ENCODE results near the gene AP1S1. TPM values are rescaled to one million over a fixed set of nuclear protein-coding genes. Genes with fewer than 3 reads are reported as not detected.

AP1S1 gene
- total and polyA plus RNA-seq, 9 of the 15 experiments (the other 6 are each of a cell fraction or from before 2014, with no cell fraction given): 4.4 to 149 (median 89.4) TPM

DNA sequence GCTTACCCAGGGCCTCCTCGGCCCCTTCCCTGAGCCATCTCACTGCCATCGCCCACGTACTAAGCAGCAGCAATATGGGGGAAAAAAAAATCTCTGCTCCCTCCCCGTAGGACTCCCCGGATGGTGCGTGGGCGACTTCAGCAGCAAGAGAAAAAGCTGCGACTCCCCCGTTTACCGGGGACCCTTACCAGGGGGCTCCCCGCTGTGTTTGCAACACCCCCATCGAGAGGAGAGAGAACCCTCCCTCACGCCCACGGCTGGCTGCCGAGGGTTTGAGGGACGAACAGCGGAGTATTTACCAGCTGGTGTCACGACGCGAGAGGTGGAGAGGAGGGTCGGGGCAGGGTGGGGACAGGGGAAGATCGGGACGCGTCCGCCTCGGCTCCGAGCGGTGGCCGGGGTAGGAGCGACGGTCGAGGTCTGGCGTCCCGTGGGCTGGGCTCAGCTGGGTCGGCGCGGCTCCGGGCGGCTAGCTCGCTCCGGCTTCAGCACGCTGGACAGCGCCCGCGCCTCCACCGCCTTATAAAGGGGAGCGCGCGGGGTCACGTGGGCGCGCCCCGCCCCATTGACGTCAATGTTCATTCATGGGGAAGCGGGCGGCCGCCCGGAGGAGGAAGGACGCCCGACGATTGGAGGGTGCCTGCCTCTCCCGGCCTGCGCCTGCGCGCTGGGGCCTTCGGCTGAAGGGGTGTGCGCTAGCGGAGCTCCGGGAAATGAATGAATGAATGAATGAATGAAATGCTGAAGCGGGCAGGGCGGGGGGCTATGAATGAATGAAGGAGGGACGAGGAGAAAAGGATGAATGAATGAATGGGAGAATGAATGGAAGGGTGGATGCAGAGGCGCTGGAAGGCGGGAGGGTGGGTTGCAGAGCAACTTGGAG is 11.0 kb downstream of the AP1S1 start, which contains the start of gene VGF (continued):
- TF ChIP-seq YY1 (IDR thresholded peaks at IDR 0.05; ENCODE audit: borderline replicate concordance in 1 of 3, control insufficient read depth in 1 of 3, extremely low read depth in 1 of 3, insufficient read depth in 3 of 3, insufficient read length in 1 of 3, insufficient replicate concordance in 2 of 3, low read depth in 1 of 3, low read length in 2 of 3) (peak in 1 of 3 experiments; percentile 69), ELF1 (tag; IDR thresholded peaks at IDR 0.05) (peak; percentile 53; the same call in 1 of the 2 replicates), IRF2 (CRISPR knock-in tag; IDR thresholded peaks at IDR 0.05) (peak; percentile 85; the same call in 1 of the 2 replicates), WHSC1 (IDR thresholded peaks at IDR 0.05; ENCODE audit: low read length) (no peak), THRAP3 (IDR thresholded peaks at IDR 0.05; ENCODE audit: borderline replicate concordance) (no peak), HDAC2 (IDR thresholded peaks at IDR 0.05) (peak; percentile 70; the same call in 1 of the 2 replicates), PTBP1 (IDR thresholded peaks at IDR 0.05; ENCODE audit: low read depth, low read length) (no peak), ETV5 (CRISPR knock-in tag; IDR thresholded peaks at IDR 0.05; ENCODE audit: low read depth) (peak; percentile 86), TBL1XR1 (IDR thresholded peaks at IDR 0.05; ENCODE audit: low read length in 2 of 2) (peak in 1 of 2 experiments; percentile 57; a peak in 2 of 4 replicates), ZNF143 (CRISPR knock-in tag; IDR thresholded peaks at IDR 0.05) (no peak), ATF1 (CRISPR knock-in tag; IDR thresholded peaks at IDR 0.05) (peak; percentile 44), ATF1 (tag; IDR thresholded peaks at IDR 0.05) (peak; percentile 94), SAFB2 (IDR thresholded peaks at IDR 0.05; ENCODE audit: borderline replicate concordance, low read depth, low read length, severe bottlenecking) (no peak), TARDBP (IDR thresholded peaks at IDR 0.05) (no peak), ZNF175 (CRISPR knock-in tag; IDR thresholded peaks at IDR 0.05; ENCODE audit: low read depth) (peak; percentile 49; the same call in 1 of the 2 replicates), PHF8 (IDR thresholded peaks at IDR 0.05; ENCODE audit: borderline replicate concordance, low read length) (no peak)
- TF ChIP-seq, protein P1, sequence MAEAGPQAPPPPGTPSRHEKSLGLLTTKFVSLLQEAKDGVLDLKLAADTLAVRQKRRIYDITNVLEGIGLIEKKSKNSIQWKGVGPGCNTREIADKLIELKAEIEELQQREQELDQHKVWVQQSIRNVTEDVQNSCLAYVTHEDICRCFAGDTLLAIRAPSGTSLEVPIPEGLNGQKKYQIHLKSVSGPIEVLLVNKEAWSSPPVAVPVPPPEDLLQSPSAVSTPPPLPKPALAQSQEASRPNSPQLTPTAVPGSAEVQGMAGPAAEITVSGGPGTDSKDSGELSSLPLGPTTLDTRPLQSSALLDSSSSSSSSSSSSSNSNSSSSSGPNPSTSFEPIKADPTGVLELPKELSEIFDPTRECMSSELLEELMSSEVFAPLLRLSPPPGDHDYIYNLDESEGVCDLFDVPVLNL (CRISPR knock-in tag; IDR thresholded peaks at IDR 0.05; ENCODE audit: low read depth): peak; percentile 92
- TF ChIP-seq, protein P2, sequence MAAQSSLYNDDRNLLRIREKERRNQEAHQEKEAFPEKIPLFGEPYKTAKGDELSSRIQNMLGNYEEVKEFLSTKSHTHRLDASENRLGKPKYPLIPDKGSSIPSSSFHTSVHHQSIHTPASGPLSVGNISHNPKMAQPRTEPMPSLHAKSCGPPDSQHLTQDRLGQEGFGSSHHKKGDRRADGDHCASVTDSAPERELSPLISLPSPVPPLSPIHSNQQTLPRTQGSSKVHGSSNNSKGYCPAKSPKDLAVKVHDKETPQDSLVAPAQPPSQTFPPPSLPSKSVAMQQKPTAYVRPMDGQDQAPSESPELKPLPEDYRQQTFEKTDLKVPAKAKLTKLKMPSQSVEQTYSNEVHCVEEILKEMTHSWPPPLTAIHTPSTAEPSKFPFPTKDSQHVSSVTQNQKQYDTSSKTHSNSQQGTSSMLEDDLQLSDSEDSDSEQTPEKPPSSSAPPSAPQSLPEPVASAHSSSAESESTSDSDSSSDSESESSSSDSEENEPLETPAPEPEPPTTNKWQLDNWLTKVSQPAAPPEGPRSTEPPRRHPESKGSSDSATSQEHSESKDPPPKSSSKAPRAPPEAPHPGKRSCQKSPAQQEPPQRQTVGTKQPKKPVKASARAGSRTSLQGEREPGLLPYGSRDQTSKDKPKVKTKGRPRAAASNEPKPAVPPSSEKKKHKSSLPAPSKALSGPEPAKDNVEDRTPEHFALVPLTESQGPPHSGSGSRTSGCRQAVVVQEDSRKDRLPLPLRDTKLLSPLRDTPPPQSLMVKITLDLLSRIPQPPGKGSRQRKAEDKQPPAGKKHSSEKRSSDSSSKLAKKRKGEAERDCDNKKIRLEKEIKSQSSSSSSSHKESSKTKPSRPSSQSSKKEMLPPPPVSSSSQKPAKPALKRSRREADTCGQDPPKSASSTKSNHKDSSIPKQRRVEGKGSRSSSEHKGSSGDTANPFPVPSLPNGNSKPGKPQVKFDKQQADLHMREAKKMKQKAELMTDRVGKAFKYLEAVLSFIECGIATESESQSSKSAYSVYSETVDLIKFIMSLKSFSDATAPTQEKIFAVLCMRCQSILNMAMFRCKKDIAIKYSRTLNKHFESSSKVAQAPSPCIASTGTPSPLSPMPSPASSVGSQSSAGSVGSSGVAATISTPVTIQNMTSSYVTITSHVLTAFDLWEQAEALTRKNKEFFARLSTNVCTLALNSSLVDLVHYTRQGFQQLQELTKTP (IDR thresholded peaks at IDR 0.05; ENCODE audit: low read depth in 1 of 2, partially characterized antibody in 2 of 2): peak in 1 of 2 experiments; percentile 97
- TF ChIP-seq, protein P3, sequence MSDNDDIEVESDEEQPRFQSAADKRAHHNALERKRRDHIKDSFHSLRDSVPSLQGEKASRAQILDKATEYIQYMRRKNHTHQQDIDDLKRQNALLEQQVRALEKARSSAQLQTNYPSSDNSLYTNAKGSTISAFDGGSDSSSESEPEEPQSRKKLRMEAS (CRISPR knock-in tag; IDR thresholded peaks at IDR 0.05): peak; percentile 95
- TF ChIP-seq, protein P4, sequence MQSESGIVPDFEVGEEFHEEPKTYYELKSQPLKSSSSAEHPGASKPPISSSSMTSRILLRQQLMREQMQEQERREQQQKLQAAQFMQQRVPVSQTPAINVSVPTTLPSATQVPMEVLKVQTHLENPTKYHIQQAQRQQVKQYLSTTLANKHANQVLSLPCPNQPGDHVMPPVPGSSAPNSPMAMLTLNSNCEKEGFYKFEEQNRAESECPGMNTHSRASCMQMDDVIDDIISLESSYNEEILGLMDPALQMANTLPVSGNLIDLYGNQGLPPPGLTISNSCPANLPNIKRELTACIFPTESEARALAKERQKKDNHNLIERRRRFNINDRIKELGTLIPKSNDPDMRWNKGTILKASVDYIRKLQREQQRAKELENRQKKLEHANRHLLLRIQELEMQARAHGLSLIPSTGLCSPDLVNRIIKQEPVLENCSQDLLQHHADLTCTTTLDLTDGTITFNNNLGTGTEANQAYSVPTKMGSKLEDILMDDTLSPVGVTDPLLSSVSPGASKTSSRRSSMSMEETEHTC (IDR thresholded peaks at IDR 0.05): peak; percentile 83
